HG02588 (cell line): ENCODE results near the gene LTO1.
"Not testable (repeated sequence)": the region's sequence is repeated elsewhere in the genome, so short reads cannot be mapped to it uniquely, and the experiment has no call there.

Experiments used
- ATAC-seq: cut with Tn5 transposase; IDR thresholded peaks from one replicate; pipeline ENCODE4 v1.9.1; 2021; ENCODE audit warnings: mild to moderate bottlenecking, moderate library complexity; ENCODE audit not compliant: unreplicated experiment

Gene LTO1

GRCh38 chr11:69702239-69702691, 27.1 kb upstream of the LTO1 start:
- no peak for ATAC-seq

- ATAC-seq: no peak
Observed at GRCh38 chr11:69700278-69701140, 25.4 kb upstream of the LTO1 start.

GRCh38 chr11:69699213-69699612, 24.1 kb upstream of the LTO1 start:
- ATAC-seq: no peak

GRCh38 chr11:69698362-69698761, 23.2 kb upstream of the LTO1 start:
- no peak for ATAC-seq

GRCh38 chr11:69697861-69698260, 22.7 kb upstream of the LTO1 start:
- no peak for ATAC-seq

GRCh38 chr11:69697469-69697843, 22.3 kb upstream of the LTO1 start:
- ATAC-seq: no peak

- no peak for ATAC-seq
Observed at GRCh38 chr11:69696749-69697468, 21.8 kb upstream of the LTO1 start.

GRCh38 chr11:69695995-69696394, 20.8 kb upstream of the LTO1 start:
- not testable (repeated sequence) for ATAC-seq

GRCh38 chr11:69695581-69695980, 20.4 kb upstream of the LTO1 start:
- ATAC-seq: no peak

GRCh38 chr11:69694781-69695180, 19.6 kb upstream of the LTO1 start:
- no peak for ATAC-seq

GRCh38 chr11:69692422-69692821, 17.3 kb upstream of the LTO1 start:
- no peak for ATAC-seq

GRCh38 chr11:69691463-69691862, 16.3 kb upstream of the LTO1 start:
- no peak for ATAC-seq

GRCh38 chr11:69689484-69690319, 14.5 kb upstream of the LTO1 start:
- no peak for ATAC-seq

GRCh38 chr11:69687969-69688771, 13.0 kb upstream of the LTO1 start:
- ATAC-seq: not testable (repeated sequence)

- ATAC-seq: no peak
Observed at GRCh38 chr11:69686856-69687255, 11.7 kb upstream of the LTO1 start.

- ATAC-seq: no peak
Observed at GRCh38 chr11:69686452-69686851, 11.3 kb upstream of the LTO1 start.

GRCh38 chr11:69685348-69685747, 10.2 kb upstream of the LTO1 start:
- ATAC-seq: no peak

GRCh38 chr11:69684651-69685050, 9.5 kb upstream of the LTO1 start:
- no peak for ATAC-seq

GRCh38 chr11:69683764-69684333, 8.7 kb upstream of the LTO1 start:
- ATAC-seq: no peak

- no peak for ATAC-seq
Observed at GRCh38 chr11:69682681-69683326, 7.7 kb upstream of the LTO1 start.
